GM21786 (cell line): ENCODE data around the gene SOX30.
"Not testable (repeated sequence)": the region's sequence is repeated elsewhere in the genome, so short reads cannot be mapped to it uniquely, and the experiment has no call there.

ENCODE experiments used
- ATAC-seq: cut with Tn5 transposase; IDR thresholded peaks from one replicate; pipeline ENCODE4 v1.9.1; 2021; ENCODE audit not compliant: unreplicated experiment

The SOX30 gene

DNA sequence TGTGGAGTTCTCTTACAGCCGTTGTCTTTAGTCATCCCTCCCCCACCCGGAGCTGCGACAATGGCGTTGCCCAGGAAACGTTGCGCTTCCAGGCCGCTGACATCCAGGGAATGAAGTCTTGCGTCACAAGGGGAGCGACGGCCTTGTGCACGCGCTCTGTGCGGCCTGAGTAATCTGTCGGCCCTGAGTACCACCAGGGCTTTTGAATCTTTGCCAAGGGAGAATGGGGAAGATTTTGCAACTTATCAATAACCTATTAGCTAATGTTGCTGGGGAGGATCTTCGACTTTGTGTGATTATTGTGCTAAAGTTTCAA, at the start of gene SOX30:
Gene SOX30, minus strand, starts transcription at position 62 of the 316 bp plus-strand sequence. CDS start 360 bp downstream, outside the sequence.
- ATAC-seq = no peak

DNA sequence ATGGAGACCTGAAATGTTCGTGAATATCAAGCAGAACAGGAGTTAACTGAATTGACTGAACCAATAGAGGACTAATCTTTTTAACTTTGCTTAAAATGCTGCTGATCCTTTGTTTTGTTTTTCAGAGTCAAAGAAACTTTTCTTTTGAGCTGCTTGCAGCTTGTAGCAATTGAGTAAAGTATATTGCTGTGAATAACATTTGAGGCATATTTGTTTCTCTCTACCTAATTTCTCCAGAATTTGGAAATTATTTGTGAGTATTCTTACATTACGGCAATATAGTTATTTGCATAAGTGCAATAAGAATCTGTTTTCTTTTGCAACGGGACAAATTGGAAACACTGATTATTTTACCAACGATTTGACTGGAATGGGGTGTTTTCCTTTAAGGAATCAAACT, 46.4 kb upstream of the SOX30 start:
- not testable (repeated sequence) for ATAC-seq

GRCh38 chr5:157696154-157696553, 43.9 kb upstream of the SOX30 start:
- ATAC-seq = not testable (repeated sequence)

- ATAC-seq = not testable (repeated sequence)
These were observed 41.6 kb upstream of the SOX30 start for GRCh38 chr5:157693816-157694215.

DNA sequence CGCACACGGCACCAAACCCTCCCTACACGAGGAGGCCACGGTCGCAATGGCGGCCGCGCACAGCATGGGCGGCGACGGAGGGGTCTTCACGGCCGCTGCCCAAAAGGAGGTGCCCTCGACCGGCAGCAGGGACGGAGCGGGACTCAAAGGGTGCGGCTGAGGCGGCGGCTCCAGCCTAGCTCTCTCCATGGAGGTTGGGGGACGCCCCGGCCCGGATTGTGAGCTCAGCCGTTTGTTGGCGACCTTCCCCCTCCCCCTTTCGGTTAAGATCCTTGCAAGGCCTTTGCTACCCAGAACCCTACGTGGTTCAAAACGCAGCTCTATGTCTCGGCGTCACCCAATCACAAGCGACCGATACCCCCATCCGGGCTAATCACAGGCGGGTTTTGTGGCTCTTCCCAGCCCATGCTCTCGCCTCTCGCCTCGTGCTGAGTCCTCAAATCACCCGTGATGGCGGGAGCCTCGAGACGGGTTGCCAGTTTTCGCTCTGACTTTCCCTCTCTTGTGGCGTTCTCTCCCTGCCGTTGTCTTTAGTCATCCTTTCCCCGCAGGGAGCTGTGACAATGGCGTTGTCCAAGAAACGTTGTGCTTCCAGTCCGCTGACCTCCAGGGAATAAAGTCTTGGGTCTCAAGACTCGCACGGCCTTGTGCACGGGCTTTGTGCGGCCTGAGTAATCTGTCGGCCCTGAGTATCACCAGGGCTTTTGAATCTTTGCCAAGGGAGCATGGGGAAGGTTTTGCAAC, 38.6 kb upstream of the SOX30 start:
- ATAC-seq = no peak

GRCh38 chr5:157689942-157690689, 37.9 kb upstream of the SOX30 start:
- no peak for ATAC-seq

DNA sequence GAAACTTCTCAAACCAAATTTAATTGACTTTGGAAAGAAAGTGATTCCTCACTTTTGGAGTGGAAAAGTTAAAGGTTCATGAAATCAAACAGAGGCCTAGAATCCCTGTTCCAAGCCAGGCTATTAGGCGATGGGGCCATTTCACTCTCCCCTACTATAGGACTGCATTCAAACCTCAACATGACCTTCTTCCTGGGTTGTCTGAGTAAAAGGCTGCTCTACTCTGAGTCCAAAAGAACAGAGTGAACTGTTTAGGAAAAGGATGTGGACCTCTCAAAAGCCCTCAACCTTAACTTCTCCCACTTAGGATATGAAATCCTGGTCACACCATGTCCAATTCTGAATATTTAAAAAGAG, 34.9 kb upstream of the SOX30 start:
- no peak for ATAC-seq

DNA sequence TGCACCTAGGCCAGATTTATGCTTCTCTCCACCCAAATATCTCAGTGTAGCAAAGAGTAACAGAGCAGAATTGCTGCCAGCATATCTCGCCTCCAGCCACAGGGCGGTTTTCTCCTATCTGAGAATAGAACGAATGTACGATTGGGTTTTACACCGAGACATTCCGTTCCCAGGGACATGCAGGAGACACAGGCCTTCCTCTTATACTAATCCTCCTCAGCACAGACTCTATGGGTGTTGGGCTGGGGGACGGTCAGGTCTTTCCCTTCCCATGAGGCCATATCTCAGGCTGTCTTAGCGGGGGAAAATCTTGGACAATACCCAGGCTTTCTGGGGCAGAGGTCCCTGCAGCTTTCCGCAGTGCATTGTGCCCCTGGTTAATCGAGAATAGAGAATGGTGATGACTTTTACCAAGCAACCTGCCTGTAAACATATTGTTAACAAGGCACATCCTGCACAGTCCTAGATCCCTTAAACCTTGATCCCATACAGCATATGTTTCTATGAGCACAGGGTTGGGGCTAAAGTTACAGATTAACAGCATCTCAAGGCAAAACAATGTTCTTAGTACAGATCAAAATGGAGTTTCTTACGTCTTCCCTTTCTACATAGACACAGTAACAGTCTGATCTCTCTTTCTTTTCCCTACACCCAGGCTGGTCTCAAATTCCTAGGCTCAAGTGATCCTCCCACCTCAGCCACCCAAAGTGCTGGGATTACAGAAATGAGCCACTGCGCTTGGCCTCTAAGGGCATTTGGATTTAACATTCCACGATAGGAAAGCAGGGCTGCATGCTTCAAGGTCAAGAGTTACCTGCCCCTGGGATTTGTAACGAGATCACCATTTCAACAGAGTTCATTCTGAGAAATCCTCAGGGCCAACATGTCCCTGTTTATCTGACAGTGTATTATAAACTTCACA, 34.3 kb upstream of the SOX30 start:
- not testable (repeated sequence) for ATAC-seq

GRCh38 chr5:157682257-157682656, 30.0 kb upstream of the SOX30 start:
- ATAC-seq = no peak

- ATAC-seq = no peak
These were observed 28.8 kb upstream of the SOX30 start for GRCh38 chr5:157681048-157681447.

DNA sequence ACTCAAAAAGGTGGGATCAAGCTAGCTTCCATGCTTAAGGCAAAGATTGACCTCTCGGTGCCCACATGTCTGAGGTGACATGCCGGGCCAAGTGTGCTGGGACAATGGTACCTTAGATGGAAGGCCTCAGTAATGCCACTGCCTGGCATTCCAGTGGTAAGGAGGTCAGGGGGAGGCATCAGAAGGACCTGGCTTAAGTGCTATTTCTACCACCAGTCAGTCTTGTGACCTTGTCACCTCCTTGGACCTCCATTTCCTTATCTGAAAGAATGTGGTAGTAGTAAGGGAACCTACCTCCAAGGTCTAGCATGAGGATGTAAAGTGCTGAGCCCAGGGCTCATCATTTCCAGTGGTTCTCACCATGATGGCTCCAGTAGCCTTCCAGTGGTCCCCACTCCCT, 28.0 kb upstream of the SOX30 start:
- no peak for ATAC-seq

DNA sequence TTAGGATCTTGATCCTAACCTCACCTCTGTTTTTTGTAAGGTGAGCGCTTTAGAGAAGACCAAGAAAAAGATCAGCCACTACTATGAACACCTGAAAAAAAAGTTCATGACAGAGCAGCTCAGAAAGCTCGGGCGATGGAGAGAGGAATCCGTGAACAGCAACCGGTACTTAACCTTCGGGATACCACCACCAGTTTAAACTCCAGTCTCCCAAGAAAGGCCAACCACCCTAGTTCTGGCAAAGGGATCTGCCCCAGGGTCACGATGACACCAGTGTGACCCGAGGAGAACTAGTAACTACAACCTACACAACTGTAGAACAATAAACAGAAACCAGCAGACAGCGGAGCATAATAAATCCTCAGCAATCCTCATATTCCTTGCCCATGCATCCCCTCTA, 27.6 kb upstream of the SOX30 start:
- no peak for ATAC-seq

DNA sequence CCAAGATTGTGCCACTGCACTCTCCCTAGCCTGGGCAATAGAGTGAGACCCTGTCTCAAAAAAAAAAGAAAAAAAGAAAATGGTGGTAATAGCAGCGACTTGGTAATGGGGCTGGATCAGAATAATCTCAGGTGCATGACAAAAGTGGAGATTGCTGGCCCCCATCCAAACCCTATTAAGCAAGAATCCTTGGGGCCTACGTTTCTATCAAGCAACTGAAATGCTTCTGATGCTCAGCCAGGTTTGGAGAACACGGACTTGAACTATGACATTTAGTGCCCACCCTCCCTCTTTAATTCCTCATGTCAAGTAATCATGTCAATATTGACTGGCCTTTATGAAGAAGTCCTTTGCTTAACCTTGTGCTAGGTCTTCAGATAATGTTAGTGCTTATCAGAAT, 25.7 kb upstream of the SOX30 start:
- ATAC-seq = no peak

DNA sequence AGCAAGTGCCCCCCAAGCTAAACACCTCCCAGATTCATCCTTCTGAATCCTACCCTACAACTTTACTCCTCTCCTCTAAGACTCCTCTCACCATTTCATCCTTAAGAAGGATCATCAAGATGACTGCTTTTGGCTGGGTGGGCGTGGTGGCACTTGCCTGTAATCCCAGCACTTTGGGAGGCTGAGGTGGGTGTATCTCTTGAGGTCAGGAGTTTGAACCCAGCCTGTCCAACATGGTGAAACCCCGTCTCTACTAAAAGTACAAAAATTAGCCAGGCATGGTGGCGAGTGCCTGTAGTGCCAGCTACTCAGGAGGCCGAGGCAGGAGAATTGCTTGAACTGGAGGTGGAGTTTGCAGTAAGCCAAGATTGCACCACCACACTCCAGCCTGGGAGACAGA, 22.1 kb upstream of the SOX30 start:
- ATAC-seq = not testable (repeated sequence)

DNA sequence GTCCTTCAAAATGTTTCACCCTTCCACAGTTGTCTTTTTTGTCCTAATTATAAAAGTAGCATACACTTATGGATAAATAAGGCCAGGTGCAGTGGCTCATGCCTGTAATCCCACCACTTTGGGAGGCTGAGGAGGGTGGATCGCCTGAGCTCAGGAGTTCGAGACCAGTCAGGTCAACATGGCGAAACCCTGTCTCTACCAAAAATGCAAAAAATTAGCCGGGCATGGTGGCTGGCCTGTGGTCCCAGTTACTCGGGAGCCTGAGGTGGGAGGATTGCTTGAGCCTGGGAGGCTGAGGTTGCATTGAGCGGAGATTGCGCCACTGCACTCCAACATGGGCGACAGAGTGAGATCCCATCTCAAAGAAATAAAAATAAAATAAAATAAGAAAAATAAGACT, 20.7 kb upstream of the SOX30 start:
- no peak for ATAC-seq

GRCh38 chr5:157671592-157672330, 19.5 kb upstream of the SOX30 start:
- no peak for ATAC-seq

GRCh38 chr5:157670662-157671591, 18.7 kb upstream of the SOX30 start, which contains the start of gene C5orf52:
Gene C5orf52, plus strand, starts transcription at chr5:157671533. Its CDS starts 82 bp downstream, at chr5:157671615.
- no peak for ATAC-seq

GRCh38 chr5:157669701-157670097, 17.5 kb upstream of the SOX30 start:
- ATAC-seq = no peak

DNA sequence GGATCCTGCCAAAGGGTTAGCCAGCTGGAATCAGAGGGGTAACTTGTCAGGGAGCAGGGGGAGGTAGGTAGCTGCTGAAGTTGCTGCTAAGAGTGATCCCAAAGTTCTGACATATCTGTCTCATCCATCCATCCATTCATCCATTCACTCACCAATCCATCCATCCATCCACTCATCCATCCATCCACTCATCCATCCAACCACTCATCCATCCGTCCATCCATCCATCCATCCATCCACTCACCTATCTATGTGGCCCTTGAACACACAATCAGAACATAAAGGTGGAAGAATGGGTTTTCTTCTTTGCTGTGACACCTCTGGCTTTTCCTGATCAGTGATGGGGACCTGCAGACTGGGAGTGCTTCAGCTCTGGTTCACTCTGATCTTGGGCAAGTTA, 16.1 kb upstream of the SOX30 start:
- ATAC-seq = no peak
